TTC549 (cell line): ENCODE results near the gene TMEM161A.

Source experiments
- FAIRE-seq: peaks from 2 replicates; lab custom pipeline; 2012; peaks lifted over from hg19 to GRCh38; lab: Jason Lieb, UNC

The TMEM161A gene

DNA sequence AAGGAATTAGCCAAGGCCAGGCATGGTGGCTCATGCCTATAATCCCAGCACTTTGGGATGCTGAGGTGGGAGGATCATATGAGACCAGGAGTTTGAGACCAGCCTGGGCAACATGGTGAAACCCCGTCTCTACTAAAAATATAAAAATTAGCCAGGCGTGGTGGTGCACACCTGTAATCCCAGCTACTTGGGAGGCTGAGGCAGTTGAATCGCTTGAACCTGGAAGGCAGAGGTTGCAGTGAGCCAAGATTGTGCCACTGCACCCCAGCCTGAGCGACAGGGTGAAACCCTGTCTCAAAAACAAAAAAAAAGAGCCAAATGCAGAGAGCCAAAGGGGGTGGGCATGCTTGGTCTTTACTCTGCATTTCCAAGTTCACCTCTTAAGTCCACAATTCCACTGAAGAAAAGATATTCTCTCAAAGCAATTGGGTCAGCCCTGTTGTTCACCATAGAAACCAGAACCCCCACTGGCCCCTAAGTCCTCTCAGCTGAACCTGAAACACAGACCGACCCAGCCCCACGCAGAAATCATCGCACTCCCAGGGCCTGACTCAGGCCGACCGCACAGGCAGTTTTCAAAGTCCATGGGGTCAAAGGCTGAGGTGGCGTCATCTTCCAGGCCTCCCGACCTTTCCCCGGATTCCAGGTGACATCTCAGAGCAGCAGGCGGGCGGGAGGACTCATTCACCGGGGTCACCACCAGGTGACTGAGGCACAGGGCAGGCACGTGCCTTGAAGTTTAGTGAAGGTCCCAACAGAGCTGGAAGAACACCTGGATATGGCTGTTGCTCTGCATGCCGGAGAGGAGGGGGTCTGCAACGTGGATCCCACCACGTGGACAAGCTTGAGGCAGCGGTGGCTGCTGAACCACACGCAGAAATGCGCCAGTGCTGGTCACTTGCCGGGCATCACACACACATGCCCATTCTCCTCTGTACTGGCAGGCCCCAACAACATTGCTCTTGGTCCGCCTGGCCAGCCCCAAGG is 41.3 kb downstream of the TMEM161A start:
- no peak for FAIRE-seq

DNA sequence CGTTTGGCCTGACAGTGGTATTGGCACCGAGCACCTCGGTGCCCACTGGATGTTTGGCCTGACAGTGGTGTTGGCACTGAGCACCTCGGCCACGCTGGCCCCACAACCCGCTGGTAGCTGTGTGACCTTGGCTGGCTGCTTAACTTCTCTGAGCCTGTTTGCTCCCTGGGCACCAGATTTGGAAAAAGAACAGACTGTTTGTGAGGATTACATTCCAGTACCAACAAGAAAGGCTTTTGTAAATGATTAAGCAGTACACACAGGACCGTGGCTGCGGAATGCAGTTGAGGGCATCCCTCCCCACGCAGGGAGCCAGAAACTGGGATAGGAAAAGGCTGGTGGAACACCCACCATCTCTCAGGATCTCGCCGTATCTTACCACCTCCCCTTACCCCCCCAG is 42.6 kb downstream of the TMEM161A start:
- FAIRE-seq, result no peak

DNA sequence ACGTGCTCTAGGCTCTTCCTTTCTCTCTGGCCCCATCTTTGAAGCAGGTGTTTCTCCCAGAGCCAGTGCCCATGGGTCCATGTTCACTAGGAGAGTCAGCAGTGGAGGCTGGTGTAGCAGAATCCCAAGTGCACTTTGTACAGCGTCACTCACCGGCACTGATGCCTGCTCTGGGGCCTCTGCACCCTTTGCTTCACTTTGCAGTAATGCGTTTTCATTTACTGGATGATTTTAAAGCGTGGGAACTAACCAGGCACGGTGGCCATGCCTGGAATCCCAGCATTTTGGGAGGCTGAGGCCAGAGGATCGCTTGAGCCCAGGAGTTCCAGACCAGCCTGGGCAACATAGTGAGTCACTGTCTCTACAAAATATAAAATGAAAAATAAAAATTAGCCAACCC is 43.8 kb downstream of the TMEM161A start:
- no peak for FAIRE-seq

DNA sequence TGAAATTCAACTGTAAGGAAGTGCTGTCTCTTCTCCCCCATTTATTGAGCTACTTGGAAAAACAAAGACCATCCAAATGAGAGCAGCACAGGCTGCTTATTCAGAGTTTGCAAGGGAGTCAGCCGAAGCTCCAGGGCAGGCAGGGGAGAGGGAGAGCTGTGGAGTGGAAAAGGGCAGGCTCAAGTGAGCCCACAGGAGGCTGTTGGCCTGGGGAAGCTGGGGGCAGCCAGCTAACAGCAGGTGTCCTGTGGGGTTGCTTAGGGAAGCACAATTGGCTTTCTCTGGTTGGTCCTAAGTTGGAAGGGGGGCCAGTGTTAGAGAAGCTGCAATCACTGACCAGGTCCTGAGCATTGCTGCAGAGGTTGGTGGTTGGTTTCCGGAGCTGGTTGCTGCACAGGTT is 50.6 kb downstream of the TMEM161A start:
- no peak for FAIRE-seq

DNA sequence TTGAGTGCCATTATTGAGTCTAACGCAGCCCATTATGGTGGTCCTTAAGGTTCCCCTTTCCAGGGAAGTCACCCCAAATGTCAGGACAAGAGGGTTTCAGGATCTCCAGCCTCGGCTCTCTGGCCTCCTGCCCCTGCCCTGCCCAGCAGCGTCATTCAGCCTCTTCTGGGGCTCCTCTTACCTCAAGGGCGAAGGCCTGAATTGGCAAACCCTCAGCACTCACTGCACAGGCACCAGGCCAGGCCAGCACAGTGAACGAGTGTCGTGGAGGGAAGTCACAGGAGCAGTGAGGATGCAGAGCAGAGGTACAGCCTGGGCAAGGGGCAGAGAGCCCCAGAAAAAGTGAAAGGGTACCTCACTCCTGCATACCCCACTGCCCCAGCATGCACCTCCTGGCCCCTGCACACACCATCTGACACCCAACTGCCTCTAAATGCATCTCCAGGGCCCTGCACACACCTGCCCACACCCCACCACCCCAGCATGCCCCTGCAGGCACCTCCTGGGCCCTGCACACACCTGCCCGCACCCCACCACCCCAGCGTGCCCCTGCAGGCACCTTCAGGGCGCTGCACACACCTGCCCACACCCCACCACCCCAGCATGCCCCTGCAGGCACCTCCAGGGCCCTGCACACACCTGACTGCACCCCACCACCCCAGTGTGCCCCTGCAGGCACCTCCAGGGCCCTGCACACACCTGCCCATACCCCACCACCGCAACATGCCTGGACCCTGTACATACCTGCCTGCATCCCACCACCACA is 54.7 kb downstream of the TMEM161A start:
- FAIRE-seq, result no peak

DNA sequence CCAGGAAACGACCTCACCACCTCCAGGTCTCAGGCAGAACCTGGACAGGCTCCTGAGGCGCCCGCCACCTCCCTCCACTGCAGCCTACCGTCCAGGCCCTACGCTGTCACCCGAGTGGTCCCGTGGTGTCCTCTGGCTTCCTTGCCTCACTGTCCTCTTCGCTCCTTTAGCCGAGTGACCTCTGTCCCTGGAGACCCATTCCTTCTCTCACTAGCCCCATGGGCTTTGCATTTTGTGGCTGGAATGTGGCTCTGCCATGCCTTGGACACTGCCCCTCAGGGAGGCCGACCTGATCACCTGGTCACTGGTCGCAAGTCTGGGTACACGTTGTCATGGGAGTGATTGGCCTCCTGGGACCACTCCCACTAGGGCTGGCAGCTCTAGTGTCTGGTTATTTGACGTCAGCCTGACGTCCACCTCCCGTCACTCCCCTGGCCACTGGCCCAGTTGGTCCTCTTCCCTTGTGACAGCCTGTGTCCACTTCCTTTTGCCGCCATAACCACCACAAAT is 56.6 kb downstream of the TMEM161A start:
- no peak for FAIRE-seq

DNA sequence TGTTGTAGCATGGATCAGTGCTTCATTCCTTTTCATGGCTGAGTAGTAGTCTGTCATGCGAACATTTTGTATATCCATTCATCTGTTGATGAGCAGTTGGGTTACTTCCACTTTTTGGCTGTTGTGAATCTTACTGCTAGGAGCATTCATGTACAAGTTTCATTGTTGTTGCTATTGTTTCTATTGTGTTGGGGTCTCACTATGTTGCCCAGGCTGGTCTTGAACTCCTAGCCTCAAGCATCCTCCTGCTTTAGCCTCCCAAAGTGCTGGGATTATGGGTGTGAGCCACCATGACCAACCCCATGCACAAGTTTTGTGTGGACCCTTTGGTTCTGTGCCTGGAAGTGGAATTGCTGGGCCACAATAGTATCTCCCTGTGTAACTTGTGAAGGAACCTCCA is 58.7 kb downstream of the TMEM161A start:
- FAIRE-seq, result no peak

DNA sequence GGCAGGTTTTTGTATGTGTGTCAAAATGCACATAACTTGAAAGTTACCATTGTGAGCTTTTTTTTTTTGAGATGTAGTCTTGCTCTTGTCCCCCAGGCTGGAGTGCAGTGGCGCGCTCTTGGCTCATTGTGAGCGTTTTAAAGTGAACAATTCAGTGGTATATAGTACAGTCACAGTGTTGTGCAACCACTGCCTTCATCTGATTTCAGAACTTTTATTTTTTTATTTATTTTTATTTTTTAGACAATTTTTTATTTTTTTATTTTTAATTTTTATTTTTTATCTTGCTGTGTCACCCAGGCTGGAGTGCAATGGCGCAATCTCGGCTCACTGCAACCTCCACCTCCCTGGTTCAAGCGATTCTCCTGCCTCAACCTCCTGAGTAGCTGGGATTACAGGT is 59.5 kb downstream of the TMEM161A start:
- no peak for FAIRE-seq

DNA sequence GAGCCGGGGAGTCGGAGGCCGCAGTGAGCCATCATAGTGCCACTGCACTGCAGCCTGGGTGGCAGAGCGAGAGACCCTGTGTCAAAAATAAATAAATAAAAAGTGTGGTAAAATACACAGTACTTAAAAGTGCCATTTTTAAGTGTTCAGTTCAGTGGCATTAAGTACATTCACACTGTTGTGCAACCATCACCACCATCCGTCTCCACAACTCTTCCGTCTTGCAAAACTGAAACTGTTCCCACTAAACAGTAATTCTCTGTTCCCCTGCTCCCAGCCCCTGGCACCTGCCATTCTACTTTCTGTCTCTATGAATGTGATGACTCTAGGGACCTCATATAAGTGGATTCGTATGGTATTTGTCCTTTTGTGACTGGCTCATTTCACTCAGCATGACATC is 61.2 kb downstream of the TMEM161A start:
- FAIRE-seq, result no peak

DNA sequence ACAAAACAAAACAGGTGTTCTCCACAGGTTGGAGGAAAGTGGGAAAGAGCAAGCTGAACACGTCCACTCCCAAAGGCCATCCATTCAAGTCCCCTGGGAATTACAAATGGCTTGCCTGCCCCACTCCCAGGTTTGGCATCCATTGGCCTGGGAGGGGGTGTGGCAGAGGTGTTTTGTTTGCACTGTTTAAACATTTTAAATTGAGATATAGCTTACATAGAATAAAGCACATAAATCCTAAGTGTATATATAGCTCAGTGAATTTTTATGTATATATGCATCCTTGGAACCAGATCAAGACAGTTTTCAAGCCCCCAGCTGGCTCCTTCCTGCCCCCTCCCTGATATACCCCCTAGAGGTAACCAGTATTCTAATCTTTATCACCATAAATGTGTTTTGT is 61.8 kb downstream of the TMEM161A start:
- no peak for FAIRE-seq

DNA sequence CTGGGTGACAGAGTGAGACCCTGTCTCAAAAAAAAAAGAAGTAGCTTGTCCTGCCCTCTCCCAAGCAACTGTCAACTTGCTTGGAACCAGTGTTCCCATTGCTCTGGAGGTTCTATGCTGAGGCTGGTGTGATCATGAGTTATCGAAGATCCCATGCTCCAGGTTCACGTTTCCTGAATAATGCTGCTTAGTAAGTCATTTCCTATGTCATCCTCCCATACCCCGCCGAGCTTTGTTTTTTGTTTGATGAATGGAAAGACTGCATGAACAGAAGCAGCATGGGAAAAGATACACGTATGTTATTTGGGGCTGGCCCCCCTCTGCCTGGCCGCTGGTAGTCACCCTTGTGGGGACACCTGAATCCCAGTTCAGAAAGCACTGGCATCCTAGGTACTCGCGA is 63.2 kb downstream of the TMEM161A start:
- FAIRE-seq, result no peak

DNA sequence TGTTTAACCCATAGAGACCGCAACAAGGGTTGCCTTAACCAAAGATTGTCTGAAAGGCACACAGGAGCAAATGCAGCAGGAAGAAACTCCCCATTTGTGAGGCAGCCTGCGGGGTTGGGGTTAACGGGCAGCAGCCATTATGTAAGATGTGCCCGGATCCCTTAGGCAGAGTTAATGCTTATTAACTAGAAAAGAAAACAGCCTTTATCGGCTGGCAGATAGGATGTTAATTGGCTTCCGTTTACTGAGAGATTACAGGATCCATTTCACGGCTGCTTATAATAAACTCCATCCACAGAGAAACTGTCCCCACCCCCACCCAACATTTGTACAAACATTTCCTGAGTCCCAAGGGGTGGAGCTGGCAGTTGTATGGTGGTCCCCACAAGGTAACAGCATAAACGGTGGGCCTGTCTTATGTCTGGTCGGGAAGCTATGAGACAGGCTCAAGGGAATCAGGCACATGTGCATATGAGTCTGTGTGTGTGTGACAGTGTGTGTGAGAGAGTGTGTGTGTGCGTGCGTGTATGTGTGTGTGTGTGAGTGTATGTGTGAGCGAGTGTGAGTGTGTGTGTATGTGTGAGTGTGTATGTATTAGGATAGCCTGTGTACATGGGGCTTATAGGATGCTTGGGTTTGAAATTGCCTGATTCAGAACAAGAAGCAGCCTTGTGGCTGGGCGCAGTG is 63.9 kb downstream of the TMEM161A start:
- FAIRE-seq, result no peak

DNA sequence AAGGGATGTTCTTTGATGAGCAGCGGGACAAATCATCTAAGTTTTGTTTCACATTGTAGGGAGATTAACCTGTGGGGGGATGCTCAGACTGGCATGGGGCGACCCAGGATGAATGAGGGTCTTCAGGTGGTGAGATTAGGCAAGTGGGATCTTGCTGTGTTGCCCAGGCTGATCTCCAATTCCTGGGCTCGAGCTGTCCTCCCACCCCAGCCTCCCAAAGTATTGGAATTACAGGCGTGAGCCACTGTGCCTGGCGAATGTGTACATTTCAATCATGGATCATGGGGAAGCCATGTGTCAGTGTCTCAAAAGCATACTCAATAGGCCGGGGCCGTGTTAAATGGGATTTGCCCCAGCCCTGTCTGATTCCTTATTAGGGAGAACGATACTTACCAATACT is 66.4 kb downstream of the TMEM161A start:
- FAIRE-seq, result no peak
